Epidermal melanocyte (primary cell): ENCODE data around the gene PDE6H.
A peak's percentile ranks its signal among the peaks of the same experiment; 100 is the strongest.

Experiments used
- DNase-seq: peaks from one replicate; pipeline ENCODE4 v3.0.0; 2011; ENCODE audit warnings: low spot score; ENCODE audit not compliant: insufficient read length

The PDE6H gene

DNA sequence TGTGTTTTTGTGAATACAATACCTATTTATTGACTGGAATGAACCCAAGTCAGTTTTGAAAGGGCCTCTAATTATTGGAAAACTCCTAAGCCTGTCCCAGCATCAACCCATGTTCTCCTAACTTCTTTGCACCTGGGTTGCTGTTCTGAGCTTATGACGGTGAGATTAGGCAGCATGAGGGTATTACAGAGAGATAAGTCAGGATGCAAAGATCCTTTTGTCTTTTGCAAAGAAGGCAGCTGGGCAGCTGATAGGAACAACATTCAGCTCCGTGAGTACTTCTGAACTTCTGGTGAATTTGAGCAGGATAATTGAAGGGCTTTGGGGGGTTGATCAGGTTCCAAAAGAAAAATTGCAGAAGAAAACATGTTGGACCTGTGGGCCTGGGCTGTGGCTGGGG lies at the start of gene PDE6H:
Gene PDE6H (plus strand): TSS at position 227 of the 400 bp plus-strand sequence. CDS start 4,971 bp downstream, outside the sequence.
- DNase-seq, result no peak

DNA sequence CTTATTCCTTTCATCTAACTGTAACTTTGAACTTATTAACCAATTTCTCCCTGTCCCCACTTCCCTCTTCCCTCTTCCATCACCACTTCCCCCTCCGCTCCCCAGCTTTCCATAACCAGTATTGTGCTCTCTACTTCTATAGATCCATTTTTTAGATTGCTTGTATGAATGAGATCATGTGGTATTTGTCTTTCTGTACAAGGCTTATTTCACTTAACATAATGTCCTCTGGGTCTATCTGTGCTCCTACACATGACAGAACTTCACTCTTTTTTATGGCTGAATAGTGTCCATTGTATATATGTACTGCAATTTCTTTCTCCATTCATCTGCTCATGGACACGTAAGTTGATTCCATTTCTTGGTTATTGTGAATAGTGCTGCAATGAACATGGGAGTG lies 48.9 kb upstream of the PDE6H start:
- no peak for DNase-seq

DNA sequence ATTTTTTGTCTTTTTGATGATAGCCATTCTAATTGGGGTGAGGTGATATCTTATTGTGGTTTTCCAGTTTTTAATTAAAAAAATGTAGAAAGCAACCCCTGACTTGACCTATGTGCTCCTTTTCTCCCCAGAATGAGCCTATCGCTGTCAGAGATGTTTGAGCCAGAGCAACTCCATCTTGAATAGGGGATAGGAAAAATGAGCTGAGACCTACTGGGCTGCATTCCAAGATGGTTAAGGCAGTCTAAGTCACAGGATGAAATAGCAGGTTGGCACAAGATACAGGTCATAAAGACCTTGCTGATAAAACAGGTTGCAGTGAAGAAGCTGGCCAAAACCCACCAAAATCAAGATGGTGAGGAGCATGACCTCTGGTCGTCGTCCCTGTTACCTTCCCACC lies 48.3 kb upstream of the PDE6H start:
- no peak for DNase-seq

DNA sequence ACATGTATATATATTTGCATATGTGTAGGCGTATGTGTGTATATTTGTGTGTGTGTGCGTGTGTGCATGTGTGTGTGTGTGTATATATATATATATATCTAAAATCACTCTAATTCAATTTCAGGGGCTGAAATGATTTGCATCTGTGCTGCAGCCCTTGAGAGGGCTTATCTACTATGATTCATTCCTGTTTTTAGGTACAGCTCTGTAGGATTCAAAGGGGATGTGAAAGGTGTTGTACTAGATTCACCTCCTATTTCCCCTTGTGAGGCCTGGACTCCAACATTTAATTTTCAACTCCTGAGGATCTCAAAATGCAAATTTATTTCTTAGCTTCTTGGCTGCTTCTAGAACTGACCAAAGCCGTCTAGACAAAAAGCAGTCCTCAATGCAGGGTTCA lies 45.6 kb upstream of the PDE6H start:
- DNase-seq, result no peak

DNA sequence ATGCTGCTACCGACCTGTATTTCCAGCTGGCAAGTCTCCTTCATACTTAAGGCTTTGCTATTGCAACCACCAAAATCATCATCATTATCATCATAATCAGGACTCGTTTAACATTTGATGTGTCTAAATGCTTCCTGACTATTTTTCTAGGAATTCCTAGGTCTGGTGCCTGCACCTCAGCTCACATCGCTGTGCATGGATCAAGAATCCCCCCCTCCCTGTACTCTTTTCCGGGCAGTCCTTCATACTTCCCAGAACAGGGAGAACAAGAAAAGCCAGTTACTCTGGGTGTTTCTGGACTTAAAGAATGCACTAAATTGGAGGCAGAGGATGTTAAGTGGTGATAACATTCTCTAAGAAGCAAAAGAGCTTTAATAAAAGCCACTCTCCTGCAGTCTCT lies 43.9 kb upstream of the PDE6H start:
- no peak for DNase-seq

DNA sequence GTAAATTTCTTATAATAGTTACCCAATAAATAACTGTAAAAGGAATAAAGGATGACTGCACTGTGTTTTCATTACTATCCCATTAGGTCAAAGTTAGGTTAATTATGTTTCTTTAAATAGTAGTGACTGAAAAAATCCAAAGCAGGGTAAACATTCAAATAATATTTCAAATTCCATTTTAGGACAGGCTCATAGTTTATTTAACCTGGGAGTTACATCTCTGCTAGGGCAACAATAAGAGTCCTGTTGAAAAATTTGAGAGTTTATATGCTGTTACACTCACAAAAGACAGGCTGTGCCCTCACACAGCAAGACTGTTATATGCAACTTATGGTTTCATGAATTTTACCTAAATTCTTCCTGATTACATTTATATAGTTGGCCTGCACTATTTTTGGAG lies 42.5 kb upstream of the PDE6H start:
- no peak for DNase-seq

DNA sequence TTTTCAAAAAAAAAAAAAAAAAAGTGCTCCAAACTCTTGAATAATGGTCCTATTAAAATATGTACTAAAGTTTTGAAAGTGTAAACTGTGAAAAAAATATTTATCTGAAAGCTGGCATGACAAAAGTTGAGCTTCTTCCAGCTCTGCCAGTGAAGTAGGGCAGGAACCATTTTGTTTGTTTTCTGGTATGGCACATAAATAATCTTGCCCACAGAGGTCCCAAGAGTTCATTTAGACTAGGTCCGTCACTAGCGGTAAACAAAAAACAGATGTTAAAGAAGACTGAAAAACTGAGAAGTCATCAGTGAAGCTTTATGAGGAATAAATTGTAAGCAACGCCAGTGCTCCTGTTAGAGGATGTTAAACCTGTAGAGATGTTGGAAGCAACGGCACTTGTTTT lies 41.5 kb upstream of the PDE6H start:
- DNase-seq, result no peak

DNA sequence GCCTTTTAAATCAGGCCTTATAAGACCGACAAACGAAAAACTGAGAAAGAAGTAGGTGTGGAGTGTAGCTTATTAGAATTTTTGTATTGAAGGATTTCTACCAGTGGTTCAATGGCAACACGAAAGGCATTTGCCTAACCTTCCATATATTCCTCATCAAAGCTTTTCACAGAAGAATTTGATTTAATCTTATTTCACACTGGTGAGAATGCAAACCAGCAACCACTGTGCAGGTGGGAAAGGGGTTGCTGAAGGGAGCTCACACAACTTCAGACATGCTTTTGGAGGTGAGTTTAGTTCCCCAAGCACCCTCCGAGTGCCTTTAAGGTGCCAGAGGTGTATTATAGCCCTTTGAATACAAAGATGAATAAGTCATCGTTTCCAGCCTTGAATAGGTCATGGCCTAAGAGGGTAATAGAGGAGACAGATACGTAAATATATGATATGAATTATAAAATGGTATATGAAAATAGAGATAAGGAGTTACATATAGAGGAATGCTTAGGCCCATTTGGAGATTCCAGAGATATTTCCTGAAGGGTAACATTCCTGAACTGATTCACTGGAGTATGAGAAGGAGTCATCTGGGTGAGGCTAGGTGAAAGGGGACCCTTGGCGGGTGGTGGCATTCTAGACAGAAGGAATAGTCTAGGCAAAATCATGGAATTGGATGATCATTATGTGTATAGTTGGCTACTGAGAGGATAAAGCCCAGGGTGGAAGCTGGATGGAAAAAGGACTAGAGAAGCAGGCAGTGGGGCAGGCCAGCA lies 40.9 kb upstream of the PDE6H start:
- DNase-seq, result no peak

DNA sequence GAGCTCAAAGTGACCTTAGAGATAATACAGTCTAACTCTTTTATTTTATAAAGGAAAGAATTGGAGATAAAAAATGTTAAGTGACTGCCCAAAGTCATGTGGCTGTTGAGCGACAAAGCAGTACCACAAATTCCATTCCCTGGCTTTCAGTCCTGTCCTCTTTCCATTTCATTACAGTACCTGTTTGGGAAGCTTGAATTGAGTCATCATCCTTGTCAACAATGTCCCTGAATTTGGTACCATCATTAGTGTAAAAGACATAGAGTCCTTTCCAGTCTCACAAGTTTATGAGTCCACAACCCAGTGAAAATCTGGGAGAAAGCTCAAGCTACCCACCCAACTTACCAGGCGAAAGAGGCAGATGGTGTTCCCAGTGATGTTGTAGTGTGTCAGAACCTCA lies 38.3 kb upstream of the PDE6H start:
- no peak for DNase-seq

DNA sequence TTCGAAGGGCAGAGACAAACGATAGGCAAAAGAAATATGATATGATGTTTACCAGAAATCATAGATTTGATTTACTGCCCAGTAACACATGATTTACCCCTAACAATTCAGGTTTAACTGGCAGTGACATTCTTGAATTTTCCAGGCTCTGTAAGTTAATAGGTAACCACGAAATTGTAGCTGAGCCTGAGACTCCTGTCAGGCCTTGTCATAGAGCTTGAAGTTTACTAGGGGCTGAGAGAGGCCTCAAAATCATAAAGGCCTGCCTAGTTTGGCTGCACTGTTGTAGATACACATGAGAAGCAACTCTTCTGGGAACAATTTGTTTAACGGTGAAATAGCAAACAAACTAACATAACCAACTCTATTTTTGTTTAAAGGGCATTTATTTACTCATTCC lies 37.8 kb upstream of the PDE6H start:
- DNase-seq, result no peak

DNA sequence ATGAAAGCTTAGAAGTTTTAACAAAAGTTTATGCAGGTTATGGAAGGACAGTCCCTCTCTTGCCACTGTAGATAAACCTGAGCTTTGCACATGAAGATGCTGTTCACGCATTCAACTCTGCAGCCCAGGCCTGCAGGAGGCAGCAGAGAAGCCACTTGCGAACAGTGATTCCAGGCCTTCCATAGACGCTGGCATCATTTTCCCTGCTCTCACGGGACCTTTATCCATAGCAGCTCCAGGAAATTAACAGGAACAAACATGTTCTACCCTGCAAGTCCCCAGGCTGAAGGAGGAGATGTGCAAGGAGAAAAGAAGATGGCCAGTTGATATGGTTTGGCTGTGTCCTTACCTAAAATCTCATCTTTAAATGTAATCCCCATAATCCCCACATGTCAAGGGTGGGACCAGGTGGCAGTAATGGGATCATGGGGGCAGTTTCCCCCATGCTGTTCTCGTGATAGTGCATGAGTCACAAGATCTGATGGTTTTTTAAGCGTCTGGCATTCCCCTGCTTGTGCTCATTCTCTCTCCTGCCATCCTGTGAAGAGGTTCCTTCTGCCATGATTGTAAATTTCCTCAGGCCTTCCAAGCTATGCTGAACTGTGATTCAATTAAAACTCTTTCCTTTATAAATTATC lies 36.5 kb upstream of the PDE6H start:
- no peak for DNase-seq

DNA sequence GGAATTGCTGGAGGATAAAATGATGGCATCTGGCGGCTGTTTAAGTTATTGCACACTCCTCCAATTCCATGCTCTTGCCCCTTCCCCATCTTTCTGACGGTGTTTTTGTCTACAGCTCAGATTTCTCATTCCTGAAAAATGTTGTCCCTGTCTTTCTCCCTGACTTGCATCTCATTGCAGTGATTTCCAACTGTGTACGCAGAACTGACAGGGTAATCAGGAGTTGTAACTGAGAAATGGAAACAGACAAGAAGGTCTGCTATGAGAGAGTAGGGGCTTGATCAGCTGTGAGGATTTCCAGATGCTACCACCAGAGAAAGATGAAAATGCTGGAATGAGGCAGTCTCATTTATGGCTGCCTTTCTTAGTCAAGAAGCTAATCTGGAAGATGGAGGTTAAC lies 35.8 kb upstream of the PDE6H start:
- DNase-seq, result no peak

DNA sequence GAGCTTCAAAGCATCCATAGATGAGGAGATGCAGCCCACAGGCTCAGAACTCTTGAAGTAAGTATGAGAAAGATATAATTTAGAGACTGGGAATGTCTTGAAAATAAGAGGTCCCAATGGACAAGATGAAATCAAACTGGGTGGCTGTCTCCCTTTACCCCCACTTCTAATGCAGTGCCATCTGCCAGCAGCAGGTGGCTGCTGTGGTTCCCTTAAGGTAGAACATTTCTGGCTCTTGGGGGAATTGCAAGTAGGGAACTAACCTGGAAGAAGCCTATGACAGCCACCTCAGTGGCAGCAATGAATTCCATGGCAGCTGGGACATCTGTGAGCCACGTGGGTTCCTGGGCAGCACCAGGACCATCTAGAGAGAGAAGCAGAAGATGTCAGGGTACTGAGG lies 35.2 kb upstream of the PDE6H start:
- no peak for DNase-seq

DNA sequence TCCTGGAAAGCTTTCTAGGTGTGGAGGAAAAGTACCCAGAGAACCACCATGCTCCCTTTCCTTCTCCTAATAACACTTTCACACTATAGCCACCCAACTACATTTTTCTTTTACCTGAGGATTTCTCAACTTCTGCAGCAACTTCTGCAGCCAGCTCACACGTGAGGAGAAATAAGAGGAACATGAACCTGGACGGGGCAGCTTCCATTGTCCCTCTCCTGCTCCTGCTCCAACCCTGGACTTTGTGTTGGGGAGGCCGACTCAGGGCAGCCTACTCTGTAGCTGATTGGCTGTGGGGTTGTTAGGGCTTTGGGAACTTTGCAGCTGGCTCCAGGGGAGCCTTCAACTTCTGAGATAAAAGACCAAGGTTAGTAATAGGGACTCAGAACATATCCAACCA lies 34.5 kb upstream of the PDE6H start, which contains the start of gene ERP27:
Gene ERP27 (minus strand): TSS at position 237 of the 400 bp plus-strand sequence. CDS start 29 bp downstream, at position 208.
- no peak for DNase-seq

DNA sequence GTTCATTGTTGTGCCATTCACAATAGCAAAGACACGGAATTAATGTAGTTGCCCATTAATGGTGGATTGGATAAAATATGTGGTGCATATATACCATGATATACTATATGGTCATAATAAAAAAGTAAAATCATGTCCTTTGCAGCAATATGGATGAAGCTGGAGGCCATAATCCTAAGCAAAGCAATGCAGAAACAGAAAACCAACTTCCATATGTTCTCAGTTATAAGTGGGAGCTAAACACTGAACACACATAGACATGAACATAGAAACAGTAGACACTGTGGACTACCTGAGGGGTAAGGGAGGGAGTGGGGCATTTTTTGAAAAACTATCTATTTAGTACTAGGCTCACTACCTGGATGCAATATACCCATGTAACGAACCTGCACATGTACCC lies 31.5 kb upstream of the PDE6H start:
- no peak for DNase-seq

DNA sequence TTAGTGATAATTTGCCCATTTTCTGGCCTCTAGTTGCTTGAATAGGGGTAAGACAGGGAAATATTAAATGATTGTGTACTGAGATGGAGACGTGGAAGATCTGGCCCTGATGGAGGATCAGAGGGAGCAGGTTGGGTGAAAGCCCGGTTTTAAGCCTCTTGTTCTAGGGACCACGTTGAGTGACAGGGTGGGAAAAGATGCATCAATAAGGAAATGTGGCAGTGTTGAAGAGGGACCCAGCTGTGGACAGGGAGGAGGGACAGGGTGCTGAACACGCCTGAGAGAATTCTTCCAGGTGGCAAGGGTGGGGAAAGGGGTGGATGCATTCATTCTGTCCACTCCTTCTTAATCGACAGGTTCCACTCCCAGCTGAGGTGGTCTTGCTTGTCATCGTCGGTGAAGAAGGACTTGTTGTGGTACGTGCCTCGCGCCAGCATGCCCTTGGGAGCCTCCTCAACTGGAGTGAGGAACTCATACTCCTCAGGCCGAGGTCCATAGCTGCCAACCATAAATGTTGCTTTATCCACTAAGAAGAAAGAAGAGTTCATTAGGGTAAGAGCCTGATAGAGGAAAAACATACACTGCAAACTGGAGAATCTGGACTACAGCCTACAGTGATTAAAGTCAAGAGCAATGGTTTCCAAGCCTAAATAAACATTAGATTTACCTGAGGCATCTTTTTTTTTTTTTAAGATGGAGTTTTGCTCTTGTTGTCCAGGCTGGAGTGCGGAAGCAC lies 30.5 kb upstream of the PDE6H start:
- DNase-seq, result no peak

DNA sequence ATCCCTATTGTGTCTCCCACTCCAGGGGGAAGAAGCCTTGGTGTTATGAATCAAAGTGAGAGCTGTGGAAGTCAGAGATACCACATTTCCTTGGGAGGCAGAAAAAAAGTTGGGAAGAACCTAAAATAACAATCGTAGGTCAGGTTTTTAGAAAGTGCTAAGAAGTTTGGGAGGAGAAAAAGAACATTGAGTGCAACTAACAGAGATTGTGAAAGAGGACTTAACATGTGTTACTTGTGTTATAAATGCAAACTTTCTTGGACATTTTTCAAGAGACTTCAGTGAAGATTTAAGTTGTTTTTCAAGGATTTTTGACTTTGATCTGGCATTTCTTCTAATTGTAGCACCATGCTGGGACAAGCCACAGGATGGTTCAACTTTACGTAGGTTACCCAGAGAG lies 26.7 kb upstream of the PDE6H start:
- no peak for DNase-seq

DNA sequence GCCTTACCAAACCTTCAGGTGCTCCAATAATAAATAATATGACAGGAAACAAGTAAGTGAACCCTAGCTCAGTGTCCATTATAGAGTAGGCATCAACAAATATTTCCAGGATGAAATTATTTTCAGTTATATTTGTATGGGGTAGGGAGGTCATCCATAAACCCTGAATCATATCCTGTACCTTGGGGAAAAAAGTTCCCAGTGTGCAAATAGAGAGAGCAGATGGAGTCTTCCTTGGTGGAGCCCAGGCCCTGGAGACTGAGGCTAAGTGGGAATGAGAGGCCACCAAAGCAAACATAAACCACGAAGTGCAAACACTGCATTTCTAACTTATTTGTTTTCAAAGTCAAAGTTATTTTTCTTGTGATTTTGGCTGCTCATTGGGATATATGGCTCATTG lies 26.0 kb upstream of the PDE6H start:
- no peak for DNase-seq

DNA sequence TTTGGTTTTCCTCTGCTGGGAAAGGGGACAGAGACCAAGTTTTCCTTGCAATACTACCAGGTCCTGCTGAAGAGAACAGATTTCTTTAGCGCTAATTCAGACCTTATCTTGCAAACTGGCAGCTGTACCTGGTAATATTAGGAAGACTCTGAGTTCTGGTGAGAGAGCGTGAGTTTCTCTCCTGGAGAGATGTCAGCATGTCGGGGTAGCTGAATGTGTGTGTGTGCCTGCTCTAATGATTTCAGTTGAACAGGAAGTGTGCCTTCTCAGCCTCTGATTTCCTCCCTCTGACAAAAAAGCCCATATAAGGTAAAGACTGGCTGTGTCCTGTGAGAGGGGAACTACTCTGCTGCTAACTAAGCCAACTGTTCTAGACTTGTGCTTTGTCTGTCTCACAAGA lies 24.2 kb upstream of the PDE6H start:
- peak; percentile 27 for DNase-seq

DNA sequence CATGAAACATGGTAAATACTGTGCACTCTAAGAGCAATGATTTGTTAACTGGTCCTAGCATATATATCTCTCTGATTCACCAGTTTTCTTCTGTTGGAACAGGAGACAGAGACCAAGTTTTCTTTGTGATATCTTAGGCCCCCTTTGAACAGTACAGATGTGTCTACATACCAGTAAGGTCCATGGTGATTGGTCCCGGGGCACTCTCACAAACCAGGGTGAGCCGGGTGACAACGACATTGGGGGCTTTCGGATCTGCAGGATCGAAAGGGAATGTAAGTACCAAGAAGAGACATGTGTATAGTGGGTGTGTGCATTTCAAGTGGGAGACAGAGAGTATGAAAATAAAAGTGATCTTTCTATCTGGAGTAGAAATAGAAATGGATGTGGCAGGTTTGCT lies 23.2 kb upstream of the PDE6H start:
- DNase-seq, result no peak

DNA sequence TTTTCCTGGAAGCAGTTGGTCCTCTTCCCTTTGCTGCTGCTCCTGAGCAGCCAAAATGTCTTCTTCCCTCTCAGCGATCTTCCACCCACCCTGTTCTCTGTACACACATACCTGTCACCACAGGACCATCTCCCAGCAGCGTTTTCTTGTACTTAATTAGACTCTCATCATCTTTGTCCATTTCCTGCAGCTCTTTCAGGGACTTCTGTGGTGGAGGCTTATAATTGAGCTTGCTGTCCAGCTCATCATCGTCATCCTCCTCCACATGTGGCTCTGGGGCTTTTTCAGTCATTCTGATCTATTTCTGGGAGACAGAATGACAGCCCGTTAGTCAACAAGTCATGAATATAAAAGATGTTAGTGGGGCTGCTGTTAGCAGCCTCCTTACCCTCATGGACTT lies 22.4 kb upstream of the PDE6H start:
- no peak for DNase-seq

DNA sequence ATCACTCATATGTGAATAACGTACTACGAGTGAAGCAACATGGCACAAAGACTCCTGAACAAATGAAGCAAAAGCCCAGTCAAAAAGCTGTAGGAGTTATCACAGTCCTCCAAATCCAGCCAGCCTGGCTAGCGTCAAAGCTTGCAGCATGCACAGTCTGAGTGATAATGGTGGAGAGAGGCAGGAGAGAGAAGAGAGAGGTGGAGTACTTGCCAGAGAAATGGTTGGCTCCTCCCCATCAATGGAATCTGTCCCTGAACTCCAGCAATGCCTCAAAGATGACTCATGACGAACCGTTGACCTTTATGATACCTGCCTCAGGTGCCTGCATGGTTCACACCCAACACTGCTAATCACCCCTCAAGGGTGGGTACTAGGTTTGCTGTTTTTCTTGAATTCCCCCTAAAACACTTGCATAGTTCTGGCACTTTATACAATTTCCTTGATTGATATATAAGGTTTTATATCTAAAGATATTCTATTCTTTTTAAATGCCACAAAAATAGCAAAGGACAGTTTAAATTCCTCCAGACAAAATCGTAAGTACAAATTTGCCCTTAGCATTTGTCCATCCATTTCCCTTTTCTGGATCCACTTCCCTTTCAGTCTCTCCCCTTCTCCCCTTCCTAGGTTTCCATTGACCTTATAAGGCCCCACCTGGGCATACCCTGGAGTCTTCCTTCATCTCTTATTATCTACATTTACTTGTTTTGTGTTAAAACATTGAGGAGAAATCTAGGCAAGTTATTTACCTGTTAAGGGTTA lies 21.7 kb upstream of the PDE6H start:
- no peak for DNase-seq
